HCT116 (cell line): ENCODE results near the gene PEX10. TPM values are rescaled to one million over a fixed set of nuclear protein-coding genes. Genes with fewer than 3 reads are reported as not detected.

Experiments
- ATAC-seq: fragments of 200-7000 bp; cut with Tn5 transposase; 2 replicates; pipeline ENCODE4 v1.9.1; 2020; ENCODE audit warnings: mild to moderate bottlenecking, moderate library complexity
- BruUV-seq: library from RNA; stranded (reverse); fragments of 400-500 nt; replicated peaks from 2 replicates; lab custom pipeline; 2021; lab: Mats Ljungman, UMichigan
- CTCF ChIA-PET: fragments of 300-600 bp; sonication (Branson Sonifier 250); formaldehyde crosslinking; loops from one replicate; lab custom pipeline; 2021; ENCODE audit warnings: antibody characterized with exemption; lab: Charles Lee
- POLR2A ChIA-PET: fragments of 300-600, 350-600 bp; sonication (Branson Sonifier 250); formaldehyde crosslinking; loops from one replicate; lab custom pipeline; 2021; ENCODE audit warnings: antibody characterized with exemption; lab: Charles Lee
- RAD21 ChIA-PET, 2 experiments: fragments of 300-600 bp; sonication (Branson Sonifier 250); formaldehyde crosslinking; loops; one replicate each; lab custom pipeline; 2023; ENCODE audit warnings: low total read pairs in 2 of 2; ENCODE audit not compliant: uncharacterized antibody in 2 of 2, unreplicated experiment in 2 of 2, low non-redundant PET in 1 of 2; lab: Charles Lee
- DNase-seq: peaks from one replicate; pipeline ENCODE4 v3.0.0-alpha.2; 2010; ENCODE audit warnings: low read depth, low spot score
- H2AFZ ChIP-seq: fragments of 200-600 bp; shearing (Covaris generic), sonication (generic); 2 replicates; pipeline ENCODE4 v1.6.1; 2017; ENCODE audit warnings: low read depth, mixed run types, mixed read lengths, antibody characterized with exemption, low read length; ENCODE audit not compliant: poor library complexity, severe bottlenecking
- H3K27ac ChIP-seq: 2 replicates; pipeline ENCODE4 v1.5.1; 2012; ENCODE audit warnings: low read depth, low read length
- H3K27me3 ChIP-seq: fragments of 200-600 bp; sonication (generic); 2 replicates; pipeline ENCODE4 v1.6.1; 2016; ENCODE audit warnings: mixed run types, low read length, mixed read lengths; ENCODE audit not compliant: insufficient read depth
- H3K36me3 ChIP-seq, 2 experiments: fragments of 200-500 bp in 1 of 2; fragments of 200-600 bp in 1 of 2; sonication (Bioruptor generic) in 1 of 2; sonication (generic) in 1 of 2; 2 replicates each; pipeline versions ENCODE4 v1.5.1 to v1.6.1; 2014 to 2016; ENCODE audit warnings: low read length in 2 of 2, inconsistent platforms in 1 of 2, mixed read lengths in 1 of 2, mixed run types in 1 of 2; ENCODE audit not compliant: insufficient read depth in 2 of 2, control insufficient read depth in 1 of 2
- H3K4me1 ChIP-seq, 2 experiments: fragments of 200-600 bp in 1 of 2; sonication (generic) in 1 of 2; 2 replicates each; pipeline versions ENCODE4 v1.5.1 to v1.6.1; 2012 to 2017; ENCODE audit warnings: low read length in 2 of 2, inconsistent platforms in 1 of 2, mild to moderate bottlenecking in 1 of 2, mixed read lengths in 1 of 2, mixed run types in 1 of 2, moderate library complexity in 1 of 2; ENCODE audit not compliant: insufficient read depth in 2 of 2, control insufficient read depth in 1 of 2
- H3K4me2 ChIP-seq: fragments of 200-600 bp; sonication (generic); 2 replicates; pipeline ENCODE4 v1.6.1; 2017; ENCODE audit warnings: mixed run types, low read length, mixed read lengths
- H3K4me3 ChIP-seq, 2 experiments: fragments of 200-600 bp in 1 of 2; sonication (generic) in 1 of 2; replicated peaks in 1 of 2; 2 replicates each; pipeline ENCODE4 v1.5.1; 2011 to 2016; ENCODE audit warnings: low read length in 2 of 2, control low read depth in 1 of 2, low read depth in 1 of 2, mild to moderate bottlenecking in 1 of 2, mixed read lengths in 1 of 2, mixed run types in 1 of 2
- H3K79me2 ChIP-seq: fragments of 200-600 bp; sonication (generic); 2 replicates; pipeline ENCODE4 v1.6.1; 2017; ENCODE audit warnings: mild to moderate bottlenecking, mixed run types, low read length, moderate library complexity, mixed read lengths; ENCODE audit not compliant: insufficient read depth
- H3K9ac ChIP-seq: fragments of 200-600 bp; sonication (generic); 2 replicates; pipeline ENCODE4 v1.6.1; 2016; ENCODE audit warnings: low read length, mixed read lengths
- H3K9me2 ChIP-seq: fragments of 200-600 bp; sonication (generic), shearing (Covaris generic); 2 replicates; pipeline ENCODE4 v1.6.1; 2017; ENCODE audit warnings: mixed run types, mild to moderate bottlenecking, moderate library complexity; ENCODE audit not compliant: insufficient read depth
- H3K9me3 ChIP-seq, 2 experiments: fragments of 200-500 bp in 1 of 2; fragments of 200-600 bp in 1 of 2; sonication (Bioruptor generic) in 1 of 2; sonication (generic) in 1 of 2; 2 replicates each; pipeline ENCODE4 v1.6.1; 2014 to 2017; ENCODE audit warnings: low read length in 2 of 2, mixed read lengths in 2 of 2, inconsistent platforms in 1 of 2, low read depth in 1 of 2, mild to moderate bottlenecking in 1 of 2, mixed run types in 1 of 2, moderate library complexity in 1 of 2; ENCODE audit not compliant: control insufficient read depth in 1 of 2, insufficient read depth in 1 of 2
- H4K20me1 ChIP-seq: fragments of 200-600 bp; sonication (generic), shearing (Covaris generic); 2 replicates; pipeline ENCODE4 v1.6.1; 2017; ENCODE audit warnings: mixed run types, mild to moderate bottlenecking, moderate library complexity; ENCODE audit not compliant: insufficient read depth
- ATF3 ChIP-seq: IDR thresholded peaks from 2 replicates; pipeline ENCODE4 v1.6.1; 2012
- CTCF ChIP-seq, 3 experiments: fragments of 200-600 bp in 1 of 3; sonication (generic) in 1 of 3; IDR thresholded peaks in 2 of 3; conservative IDR thresholded peaks in 1 of 3; 2 replicates each; pipeline ENCODE4 v1.5.1; 2012 to 2017; ENCODE audit warnings: low read depth in 2 of 3, low read length in 2 of 3, antibody characterized with exemption in 1 of 3, borderline replicate concordance in 1 of 3, control low read depth in 1 of 3, mild to moderate bottlenecking in 1 of 3, mixed read lengths in 1 of 3, mixed run types in 1 of 3, moderate library complexity in 1 of 3; ENCODE audit not compliant: insufficient read depth in 1 of 3
- EGR1 ChIP-seq: IDR thresholded peaks from 2 replicates; pipeline ENCODE4 v1.6.1; 2012; ENCODE audit warnings: low read depth
- EZH2 ChIP-seq: fragments of 200-600 bp; sonication (generic); IDR thresholded peaks from 2 replicates; pipeline ENCODE4 v1.6.1; 2017; ENCODE audit warnings: antibody characterized with exemption, mixed run types
- EZH2phosphoT487 ChIP-seq: fragments of 200-600 bp; IDR thresholded peaks from 2 replicates; pipeline ENCODE4 v1.6.1; 2018; ENCODE audit warnings: antibody characterized with exemption, borderline replicate concordance
- JUND ChIP-seq: IDR thresholded peaks from 2 replicates; pipeline ENCODE4 v1.6.1; 2012
- POLR2AphosphoS5 ChIP-seq: IDR thresholded peaks from 2 replicates; pipeline ENCODE4 v1.6.1; 2011; ENCODE audit warnings: mild to moderate bottlenecking, low read depth, low read length, moderate library complexity
- RAD21 ChIP-seq: IDR thresholded peaks from 2 replicates; pipeline ENCODE4 v1.6.1; 2012; ENCODE audit warnings: low read depth, mild to moderate bottlenecking
- TCF7L2 ChIP-seq: IDR thresholded peaks from 2 replicates; pipeline ENCODE4 v1.7.0; 2011; ENCODE audit warnings: borderline replicate concordance, inconsistent platforms; ENCODE audit not compliant: insufficient read depth, insufficient read length; ENCODE audit errors: extremely low read depth
- ZBTB33 ChIP-seq: IDR thresholded peaks from 2 replicates; pipeline ENCODE4 v1.6.1; 2011; ENCODE audit warnings: mild to moderate bottlenecking, low read length, moderate library complexity; ENCODE audit not compliant: insufficient replicate concordance; ENCODE audit errors: extremely low read depth
- ZFX ChIP-seq: fragments of 450-650 bp; IDR thresholded peaks from 2 replicates; pipeline ENCODE4 v1.6.1; 2017
- ZNF274 ChIP-seq: fragments of 200-500 bp; sonication (Bioruptor generic); IDR thresholded peaks from 2 replicates; pipeline ENCODE4 v1.6.1; 2014; ENCODE audit warnings: mild to moderate bottlenecking, low read depth, low read length, inconsistent platforms
- intact Hi-C: fragments of 100-400 bp; cut with micrococcal nuclease; formaldehyde crosslinking; loops from 2 replicates; pipeline ENCODE4 v1.10.0; 2022
- total RNA-seq: library from RNA; stranded (reverse); gene quantifications from one replicate; pipeline ENCODE4 v1.2.1, GENCODE V29; 2021; ENCODE audit not compliant: unreplicated experiment

PEX10 gene
- total RNA-seq, 1 experiment from 2014 or later: 27.9 TPM

GRCh38 chr1:2451741-2452140 lies 39.4 kb upstream of the PEX10 start:
- RAD21 ChIA-PET: no interaction called here
- Histone ChIP-seq H3K4me2 (peak overlapping the region; percentile 35; the same call in 1 of the 2 replicates), H3K79me2 (no peaks in the 10 kb centered on the region), H3K9me2 (no peaks in the 10 kb centered on the region), H3K9me3 (no peaks in the 10 kb centered on the region), H3K27me3 (no peaks in the 10 kb centered on the region), H3K9ac (no peak overlapping the region), H4K20me1 (no peaks in the 10 kb centered on the region), H3K36me3 (no peaks in the 10 kb centered on the region), H3K4me3 (no peak overlapping the region), H2AFZ (no peak overlapping the region), H3K27ac (no peak overlapping the region), H3K4me1 (peaks cover 0 to 17% of the 10 kb centered on the region in 2 experiments; a peak in 2 of 4 replicates)
- intact Hi-C loops: loop anchor here (1.0 kb wide), 1 partner anchor 43 kb away; no protein-coding TSS in a partner anchor
- DNase-seq (no peak), ATAC-seq (peak; percentile 50)
- no TSS peak for BruUV-seq
- TF ChIP-seq ZBTB33 (no peak), POLR2AphosphoS5 (no peak), ATF3 (no peak), ZFX (no peak), ZNF274 (no peak), RAD21 (no peak), CTCF (IDR thresholded peaks at IDR 0.05 in 2 of 3, conservative IDR thresholded peaks at IDR 0.05 in 1 of 3; ENCODE audit: borderline replicate concordance in 1 of 3, insufficient read depth in 1 of 3, low read depth in 2 of 3, low read length in 2 of 3) (no peak), EZH2 (no peak), TCF7L2 (no peak), EGR1 (no peak), EZH2phosphoT487 (no peak), JUND (no peak)
- TF ChIP-seq, all 23 proteins: peak for 0
- POLR2A ChIA-PET: no interaction called here
- CTCF ChIA-PET: no interaction called here
